Cardiac fibroblast (primary cell): ENCODE results near the gene NRP1.

ENCODE experiments used
- DNase-seq, 2 donors: peaks; one replicate each; pipeline versions ENCODE4 v3.0.0 to v3.0.0-alpha.2; 2010; ENCODE audit warnings: low read depth in 2 of 2
- H3K4me3 ChIP-seq, 2 donors: replicated peaks in 1 of 2; 1 replicate in 1 of 2; 2 replicates in 1 of 2; pipeline ENCODE4 v1.5.1; 2011; ENCODE audit warnings: low read depth in 2 of 2, low read length in 2 of 2, mild to moderate bottlenecking in 2 of 2, moderate library complexity in 1 of 2
- TF ChIP-seq, protein P1 (sequence below): IDR thresholded peaks from one replicate; pipeline ENCODE4 v1.5.1; 2011; ENCODE audit warnings: low read depth, mild to moderate bottlenecking, low read length, inconsistent platforms

NRP1 gene

DNA sequence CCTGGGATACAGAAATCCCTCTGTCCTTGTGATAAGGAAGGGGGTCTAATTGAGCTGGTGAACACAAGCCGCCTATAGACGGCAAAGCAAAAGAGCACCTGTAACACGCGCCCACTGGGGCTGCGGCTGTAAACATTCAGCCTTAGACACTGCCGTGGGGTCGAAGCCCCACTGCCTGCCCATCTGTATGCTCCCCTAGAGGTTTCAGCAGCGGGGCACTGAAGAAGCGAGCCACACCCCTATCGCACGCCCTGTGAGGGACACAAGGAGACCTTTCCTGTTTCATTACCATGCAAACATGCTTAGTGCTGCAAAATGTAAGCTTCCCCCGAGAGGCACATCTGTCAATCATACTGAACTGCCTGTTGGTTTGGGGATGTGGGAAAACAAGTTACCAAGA lies 82.1 kb downstream of the NRP1 start:
- no peak for DNase-seq
- H3K4me3 ChIP-seq, result no peak overlapping the region
- TF ChIP-seq, protein P1, sequence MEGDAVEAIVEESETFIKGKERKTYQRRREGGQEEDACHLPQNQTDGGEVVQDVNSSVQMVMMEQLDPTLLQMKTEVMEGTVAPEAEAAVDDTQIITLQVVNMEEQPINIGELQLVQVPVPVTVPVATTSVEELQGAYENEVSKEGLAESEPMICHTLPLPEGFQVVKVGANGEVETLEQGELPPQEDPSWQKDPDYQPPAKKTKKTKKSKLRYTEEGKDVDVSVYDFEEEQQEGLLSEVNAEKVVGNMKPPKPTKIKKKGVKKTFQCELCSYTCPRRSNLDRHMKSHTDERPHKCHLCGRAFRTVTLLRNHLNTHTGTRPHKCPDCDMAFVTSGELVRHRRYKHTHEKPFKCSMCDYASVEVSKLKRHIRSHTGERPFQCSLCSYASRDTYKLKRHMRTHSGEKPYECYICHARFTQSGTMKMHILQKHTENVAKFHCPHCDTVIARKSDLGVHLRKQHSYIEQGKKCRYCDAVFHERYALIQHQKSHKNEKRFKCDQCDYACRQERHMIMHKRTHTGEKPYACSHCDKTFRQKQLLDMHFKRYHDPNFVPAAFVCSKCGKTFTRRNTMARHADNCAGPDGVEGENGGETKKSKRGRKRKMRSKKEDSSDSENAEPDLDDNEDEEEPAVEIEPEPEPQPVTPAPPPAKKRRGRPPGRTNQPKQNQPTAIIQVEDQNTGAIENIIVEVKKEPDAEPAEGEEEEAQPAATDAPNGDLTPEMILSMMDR, result no peak

DNA sequence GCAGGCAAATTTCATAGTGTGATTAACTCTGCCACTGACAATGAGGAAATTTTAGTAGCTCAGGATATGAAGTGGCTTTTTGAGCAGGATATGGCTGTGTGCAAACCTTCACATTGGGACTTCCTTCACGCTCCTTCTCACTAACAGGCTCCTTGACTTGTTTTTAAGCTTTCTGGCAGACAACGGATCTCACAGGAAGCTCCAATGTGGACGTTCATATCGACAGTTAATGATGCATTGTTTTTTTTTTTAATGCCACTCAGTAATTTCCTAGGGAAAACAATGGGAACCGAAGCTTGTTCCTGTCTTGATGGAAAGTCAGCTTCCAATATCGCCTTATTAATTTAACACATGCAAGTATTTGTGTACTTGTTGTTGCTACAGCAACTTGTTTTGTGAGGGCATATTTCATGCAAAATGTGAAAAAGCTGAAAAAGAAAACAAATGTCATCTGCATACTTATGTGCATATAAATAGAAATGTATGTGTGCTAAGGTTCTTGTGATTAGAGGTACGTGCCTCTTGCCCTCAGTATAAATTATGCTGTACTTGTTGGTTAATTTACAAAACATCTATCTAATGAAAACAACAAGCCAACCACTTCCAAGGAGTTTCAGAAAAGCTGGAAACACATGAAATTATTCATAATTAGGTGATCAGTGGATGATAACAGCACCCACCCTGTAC lies 84.7 kb downstream of the NRP1 start:
- TF ChIP-seq, protein P1, result no peak
- no peak overlapping the region for H3K4me3 ChIP-seq
- peak in 1 of 2 donors; percentile 51 for DNase-seq

DNA sequence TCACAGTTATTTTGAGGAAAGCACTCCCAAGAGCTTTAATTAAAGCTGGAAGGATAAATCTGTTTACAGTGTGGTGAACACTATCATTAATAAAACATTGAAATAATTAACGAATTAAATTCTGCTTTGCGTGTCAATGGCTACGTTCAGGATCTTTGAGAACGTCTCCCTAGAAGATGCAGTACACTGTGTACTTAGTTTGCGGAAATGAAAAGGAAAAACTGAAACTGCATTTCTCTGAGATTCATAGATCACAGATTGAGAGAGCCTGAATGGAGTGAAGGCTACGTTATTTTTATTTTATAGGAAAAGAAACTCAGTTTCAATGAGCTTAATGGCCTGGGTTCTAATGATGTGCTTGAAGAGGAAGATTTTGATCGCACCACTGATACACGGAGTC lies 85.3 kb downstream of the NRP1 start:
- TF ChIP-seq, protein P1, result no peak
- no peak overlapping the region for H3K4me3 ChIP-seq

DNA sequence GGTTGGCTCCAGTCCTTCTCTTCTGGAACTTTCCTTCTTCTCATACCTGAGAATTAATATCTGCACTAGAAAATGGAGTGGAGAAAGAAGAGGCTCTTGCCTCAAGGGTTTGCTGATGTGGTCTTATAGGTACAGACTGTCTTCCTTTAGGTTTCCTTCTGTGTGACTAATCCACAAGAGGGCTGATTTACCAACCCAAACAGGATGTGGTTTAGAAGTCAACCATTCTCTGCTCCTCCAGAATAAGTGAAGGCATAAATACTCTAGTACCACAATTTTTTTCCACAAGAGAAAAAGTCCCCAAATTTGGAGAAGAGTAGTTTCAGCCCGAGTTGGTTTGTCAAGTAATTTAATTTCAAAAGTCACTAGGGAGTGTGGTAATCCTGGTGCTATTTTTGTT lies 85.8 kb downstream of the NRP1 start:
- H3K4me3 ChIP-seq, result no peak overlapping the region
- DNase-seq, result peak; percentile 75 to 97
- TF ChIP-seq, protein P1, result no peak

More for the DNA sequence above, 85.3 kb downstream of the NRP1 start:
- DNase-seq, result no peak

DNA sequence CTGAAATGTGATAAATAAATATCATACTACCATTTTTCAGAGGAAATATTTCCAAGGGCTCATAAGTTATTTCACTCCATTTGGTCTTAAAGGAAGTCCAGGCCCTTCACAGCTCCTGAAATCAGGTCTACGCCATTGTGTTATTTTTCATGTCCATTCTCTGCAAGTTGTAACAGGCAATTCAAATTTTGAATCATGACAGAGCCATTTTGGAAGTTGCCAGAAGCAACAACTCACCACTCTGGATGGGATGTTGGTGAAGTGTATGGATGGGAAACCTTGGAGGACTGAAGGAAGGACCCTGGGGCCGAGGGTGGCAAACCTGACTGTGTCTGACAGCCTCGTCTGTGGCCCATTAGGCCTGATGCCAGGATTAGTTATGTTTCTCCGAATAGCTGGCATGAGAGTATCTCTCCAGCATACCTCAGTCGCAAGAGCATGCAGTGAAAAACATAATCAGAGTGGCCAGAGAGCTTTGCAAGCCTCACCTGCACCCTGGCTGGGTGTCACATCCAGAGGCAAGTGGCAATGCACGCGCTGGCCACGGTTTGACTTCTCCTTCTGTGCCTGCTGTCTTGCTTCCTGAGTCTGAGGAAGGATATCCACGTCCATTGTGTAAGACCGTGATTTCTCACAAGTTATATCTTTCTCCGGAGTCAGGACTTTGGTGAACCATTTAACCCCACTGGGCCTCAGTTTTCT lies 87.1 kb downstream of the NRP1 start:
- no peak for DNase-seq
- H3K4me3 ChIP-seq, result no peak overlapping the region
- TF ChIP-seq, protein P1, result no peak

DNA sequence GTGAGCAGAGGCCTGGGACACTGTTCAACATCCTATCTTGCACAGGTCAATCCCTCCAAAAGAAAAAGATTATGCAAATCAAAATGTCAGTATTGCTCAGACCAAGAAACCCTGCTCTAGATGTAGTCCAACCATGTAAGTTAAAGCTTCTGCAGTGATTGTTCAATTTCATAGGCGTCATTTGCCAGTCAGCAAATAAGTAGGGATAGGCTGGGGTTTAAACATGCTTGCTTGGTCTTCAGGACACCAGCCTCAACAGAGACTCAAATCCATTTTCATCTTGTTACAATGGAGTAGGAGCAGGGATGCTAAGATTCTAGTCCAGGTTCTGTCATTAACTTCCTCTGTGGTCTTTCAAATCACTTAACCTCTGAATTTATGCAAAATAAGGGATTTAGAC lies 89.1 kb downstream of the NRP1 start:
- DNase-seq, result no peak
- H3K4me3 ChIP-seq, result no peak overlapping the region
- TF ChIP-seq, protein P1, result no peak
